HepG2 (cell line): ENCODE results near the gene SDCCAG8.

Experiments
- CENPT ChIP-seq: sonication (generic); formaldehyde crosslinking; IDR thresholded peaks from 2 replicates; pipeline ENCODE4 v1.8.0; 2022; ENCODE audit warnings: low read depth, mild to moderate bottlenecking, moderate library complexity, missing genetic modification reagents
- MYC ChIP-seq: sonication (generic); formaldehyde crosslinking; IDR thresholded peaks from 2 replicates; pipeline ENCODE4 v1.9.0; 2021; ENCODE audit warnings: missing genetic modification reagents, borderline replicate concordance
- POLR2AphosphoS2 ChIP-seq: IDR thresholded peaks from 2 replicates; pipeline ENCODE4 v1.6.1; 2011; ENCODE audit warnings: low read depth, low read length, improper control_type of control experiment
- RFX5 ChIP-seq: IDR thresholded peaks from 2 replicates; pipeline ENCODE4 v1.6.1; 2011; ENCODE audit warnings: low read depth, low read length, improper control_type of control experiment
- TGIF2 ChIP-seq: IDR thresholded peaks from 2 replicates; pipeline ENCODE4 v1.6.1; 2016; ENCODE audit warnings: control low read depth, missing compliant biosample characterization
- ZBTB33 ChIP-seq: sonication (generic); formaldehyde crosslinking; IDR thresholded peaks from 2 replicates; pipeline ENCODE4 v1.4.0; 2020; ENCODE audit warnings: missing genetic modification reagents
- TF ChIP-seq, protein P1 (sequence below): sonication (generic); formaldehyde crosslinking; IDR thresholded peaks from 2 replicates; pipeline ENCODE4 v1.5.0; 2020; ENCODE audit warnings: mild to moderate bottlenecking, missing genetic modification reagents, moderate library complexity

GRCh38 chr1:243281672-243282071, 25.8 kb downstream of the SDCCAG8 start:
- TF ChIP-seq CENPT (CRISPR knock-in tag), result no peak
- no peak for TF ChIP-seq POLR2AphosphoS2
- TF ChIP-seq MYC, result no peak
- no peak for TF ChIP-seq TGIF2
- no peak for TF ChIP-seq RFX5
- no peak for TF ChIP-seq ZBTB33 (CRISPR knock-in tag)
- TF ChIP-seq, protein P1, sequence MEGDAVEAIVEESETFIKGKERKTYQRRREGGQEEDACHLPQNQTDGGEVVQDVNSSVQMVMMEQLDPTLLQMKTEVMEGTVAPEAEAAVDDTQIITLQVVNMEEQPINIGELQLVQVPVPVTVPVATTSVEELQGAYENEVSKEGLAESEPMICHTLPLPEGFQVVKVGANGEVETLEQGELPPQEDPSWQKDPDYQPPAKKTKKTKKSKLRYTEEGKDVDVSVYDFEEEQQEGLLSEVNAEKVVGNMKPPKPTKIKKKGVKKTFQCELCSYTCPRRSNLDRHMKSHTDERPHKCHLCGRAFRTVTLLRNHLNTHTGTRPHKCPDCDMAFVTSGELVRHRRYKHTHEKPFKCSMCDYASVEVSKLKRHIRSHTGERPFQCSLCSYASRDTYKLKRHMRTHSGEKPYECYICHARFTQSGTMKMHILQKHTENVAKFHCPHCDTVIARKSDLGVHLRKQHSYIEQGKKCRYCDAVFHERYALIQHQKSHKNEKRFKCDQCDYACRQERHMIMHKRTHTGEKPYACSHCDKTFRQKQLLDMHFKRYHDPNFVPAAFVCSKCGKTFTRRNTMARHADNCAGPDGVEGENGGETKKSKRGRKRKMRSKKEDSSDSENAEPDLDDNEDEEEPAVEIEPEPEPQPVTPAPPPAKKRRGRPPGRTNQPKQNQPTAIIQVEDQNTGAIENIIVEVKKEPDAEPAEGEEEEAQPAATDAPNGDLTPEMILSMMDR (CRISPR knock-in tag), result no peak
